CD4-positive, alpha-beta T cell treated with Interleukin-10 for 1 hour (primary cell): ENCODE measurements around the gene RIMBP3C.
"Not testable (repeated sequence)": the region's sequence is repeated elsewhere in the genome, so short reads cannot be mapped to it uniquely, and the experiment has no call there.

Experiments used
- DNase-seq: peaks from one replicate; pipeline ENCODE4 v3.0.0-alpha.2; 2020

Gene RIMBP3C

GRCh38 chr22:21573750-21574494, 22.7 kb upstream of the RIMBP3C start:
- DNase-seq, result no peak

- no peak for DNase-seq
These were observed 22.1 kb upstream of the RIMBP3C start for GRCh38 chr22:21573293-21573734.

GRCh38 chr22:21571679-21572078, 20.4 kb upstream of the RIMBP3C start:
- no peak for DNase-seq

GRCh38 chr22:21570398-21570797, 19.1 kb upstream of the RIMBP3C start:
- no peak for DNase-seq

- DNase-seq, result peak; percentile 6
These were observed 18.4 kb upstream of the RIMBP3C start for GRCh38 chr22:21569459-21570170.

- DNase-seq, result not testable (repeated sequence)
These were observed 17.8 kb upstream of the RIMBP3C start for GRCh38 chr22:21569076-21569427.

- DNase-seq, result peak; percentile 30
These were observed 17.2 kb upstream of the RIMBP3C start for GRCh38 chr22:21568347-21569075.

- peak; percentile 87 for DNase-seq
These were observed 16.4 kb upstream of the RIMBP3C start, which contains the start of gene UBE2L3 for GRCh38 chr22:21567456-21568346. Gene UBE2L3, plus strand, starts transcription at chr22:21567714. Its CDS starts 31 bp downstream, at chr22:21567745.

GRCh38 chr22:21564411-21564810, 13.2 kb upstream of the RIMBP3C start:
- no peak for DNase-seq

GRCh38 chr22:21563912-21564311, 12.7 kb upstream of the RIMBP3C start:
- no peak for DNase-seq

GRCh38 chr22:21560657-21561056, 9.4 kb upstream of the RIMBP3C start:
- DNase-seq, result not testable (repeated sequence)

- not testable (repeated sequence) for DNase-seq
These were observed 8.3 kb upstream of the RIMBP3C start for GRCh38 chr22:21559345-21560125.

- DNase-seq, result not testable (repeated sequence)
These were observed 598 bp downstream of the RIMBP3C start for GRCh38 chr22:21550678-21551047.

- DNase-seq, result not testable (repeated sequence)
These were observed 1.1 kb downstream of the RIMBP3C start for GRCh38 chr22:21550008-21550677.

- not testable (repeated sequence) for DNase-seq
These were observed 1.7 kb downstream of the RIMBP3C start for GRCh38 chr22:21549558-21549957.

GRCh38 chr22:21544432-21545322, 6.6 kb downstream of the RIMBP3C start:
- DNase-seq, result not testable (repeated sequence)

- DNase-seq, result not testable (repeated sequence)
These were observed 11.4 kb downstream of the RIMBP3C start for GRCh38 chr22:21539862-21540261.

- not testable (repeated sequence) for DNase-seq
These were observed 18.2 kb downstream of the RIMBP3C start for GRCh38 chr22:21532863-21533648.

- DNase-seq, result not testable (repeated sequence)
These were observed 19.7 kb downstream of the RIMBP3C start for GRCh38 chr22:21531525-21531924.
